GM19025 (cell line): ENCODE data around the gene PLCL1.
A peak's percentile ranks its signal among the peaks of the same experiment; 100 is the strongest.
"Not testable (repeated sequence)": the region's sequence is repeated elsewhere in the genome, so short reads cannot be mapped to it uniquely, and the experiment has no call there.

Source experiments
- ATAC-seq: cut with Tn5 transposase; IDR thresholded peaks from one replicate; pipeline ENCODE4 v1.9.1; 2021; ENCODE audit warnings: mild to moderate bottlenecking, low read depth, moderate library complexity; ENCODE audit not compliant: unreplicated experiment

The PLCL1 gene

GRCh38 chr2:197985029-197985638 is 180.7 kb downstream of the PLCL1 start:
- ATAC-seq: peak; percentile 72

- no peak for ATAC-seq
These were observed 182.6 kb downstream of the PLCL1 start for GRCh38 chr2:197986977-197987376.

DNA sequence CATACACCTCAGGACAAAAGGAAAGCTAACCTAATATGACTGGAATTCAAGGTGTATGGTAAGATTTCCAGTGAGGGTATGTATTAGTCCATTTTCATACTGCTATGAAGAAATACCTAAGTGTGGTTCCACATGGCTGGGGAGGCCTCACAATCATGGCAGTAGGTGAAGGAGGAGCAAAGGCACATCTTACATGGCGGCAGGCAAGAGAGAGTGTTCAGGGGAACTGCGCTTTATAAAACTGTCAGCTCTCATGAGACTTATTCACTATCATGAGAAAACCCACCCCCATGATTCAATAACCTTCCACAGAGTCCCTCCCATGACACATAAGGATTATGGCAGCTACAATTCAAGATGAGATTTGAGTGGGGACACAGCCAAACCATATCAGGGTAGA is 186.0 kb downstream of the PLCL1 start:
- ATAC-seq: no peak

GRCh38 chr2:197992482-197993133 is 188.2 kb downstream of the PLCL1 start:
- ATAC-seq: peak; percentile 88

GRCh38 chr2:197993363-197993762 is 189.0 kb downstream of the PLCL1 start:
- ATAC-seq: no peak

GRCh38 chr2:197993830-197994229 is 189.4 kb downstream of the PLCL1 start:
- ATAC-seq: no peak

- no peak for ATAC-seq
These were observed 190.4 kb downstream of the PLCL1 start for GRCh38 chr2:197994751-197995150.

- ATAC-seq: no peak
These were observed 192.2 kb downstream of the PLCL1 start for GRCh38 chr2:197996583-197996982.

- ATAC-seq: no peak
These were observed 192.7 kb downstream of the PLCL1 start for GRCh38 chr2:197997083-197997541.

- no peak for ATAC-seq
These were observed 194.3 kb downstream of the PLCL1 start for GRCh38 chr2:197998702-197999101.

DNA sequence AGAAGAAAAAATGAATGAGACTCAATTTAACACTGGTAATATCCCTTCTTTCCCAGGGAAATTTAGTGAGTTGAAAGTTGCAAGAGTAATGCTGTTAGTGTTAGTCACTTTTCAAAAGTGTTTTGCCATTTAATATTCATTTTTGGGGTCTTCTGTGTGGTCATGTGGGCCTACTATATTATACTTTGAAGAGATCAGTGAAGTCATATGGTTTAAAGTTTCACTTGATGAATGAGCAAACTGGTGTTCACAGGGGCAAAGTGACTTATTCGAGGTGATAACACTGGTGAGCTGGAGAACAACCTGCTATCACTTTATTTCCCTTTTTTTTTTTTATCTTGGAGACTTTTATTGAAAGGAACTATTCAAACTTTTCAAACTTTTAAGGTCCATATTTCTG is 196.0 kb downstream of the PLCL1 start:
- no peak for ATAC-seq

GRCh38 chr2:198004173-198004572 is 199.8 kb downstream of the PLCL1 start:
- no peak for ATAC-seq

DNA sequence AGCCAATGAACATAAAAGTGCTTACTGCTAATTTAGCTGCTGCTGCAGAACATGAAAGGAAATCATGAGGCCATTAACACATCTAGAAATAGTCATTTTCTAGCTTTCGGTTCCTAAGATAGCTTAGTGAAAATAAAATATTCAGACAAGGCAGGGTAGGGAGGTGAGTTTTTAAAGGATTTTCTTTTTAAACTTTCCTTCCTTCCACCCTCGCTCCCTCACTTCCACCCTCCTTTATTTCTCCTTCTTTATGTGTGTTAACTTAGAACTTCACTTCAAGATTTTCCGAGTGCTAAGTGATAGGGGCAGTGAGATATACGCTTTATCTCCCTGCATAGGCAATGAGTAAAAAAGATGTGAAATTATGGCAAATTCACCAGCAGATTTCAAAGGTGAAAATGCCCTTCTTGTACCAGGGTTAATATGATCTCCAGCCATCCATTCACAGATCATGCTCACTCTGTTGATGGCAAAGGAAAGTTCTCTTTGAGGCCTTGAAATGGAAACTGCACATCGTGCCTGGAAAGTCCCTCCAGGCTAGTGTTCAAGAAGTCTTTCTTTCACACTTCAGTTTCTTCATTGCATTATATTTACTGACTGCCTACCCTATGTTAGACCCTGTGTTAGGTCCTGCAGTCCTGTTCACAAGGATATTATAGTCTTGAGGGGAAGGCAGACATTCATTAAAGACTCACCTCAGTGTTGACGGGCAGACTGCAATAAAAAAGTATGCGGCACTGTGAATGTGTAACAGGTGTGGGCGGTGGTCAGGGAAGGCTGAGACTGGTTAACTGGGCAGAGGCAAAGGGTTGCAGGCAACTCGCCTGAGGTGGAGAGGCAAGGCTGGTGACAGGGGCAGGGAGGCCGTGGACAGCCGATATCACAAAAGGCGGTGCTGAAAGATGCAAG is 200.8 kb downstream of the PLCL1 start:
- peak; percentile 81 for ATAC-seq

- no peak for ATAC-seq
These were observed 202.3 kb downstream of the PLCL1 start for GRCh38 chr2:198006733-198007132.

DNA sequence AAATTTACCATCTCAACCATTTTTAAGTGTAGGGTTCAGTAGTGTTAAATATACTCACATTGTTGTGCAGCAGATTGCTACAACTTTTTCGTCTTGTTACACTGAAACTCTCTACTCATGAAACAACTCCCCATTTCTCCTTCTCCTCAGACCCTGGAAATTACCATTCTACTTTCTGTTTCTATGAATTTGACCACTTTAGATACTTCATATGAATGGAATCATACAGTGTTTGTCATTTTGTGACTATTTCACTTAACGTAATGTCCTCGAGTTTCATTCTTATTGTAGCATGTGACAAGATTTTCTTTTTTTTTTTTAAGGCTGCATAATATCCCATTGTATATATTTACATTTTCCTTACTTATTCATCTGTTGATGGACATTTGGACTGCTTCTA is 203.8 kb downstream of the PLCL1 start:
- no peak for ATAC-seq

- ATAC-seq: no peak
These were observed 207.6 kb downstream of the PLCL1 start for GRCh38 chr2:198012025-198012424.

DNA sequence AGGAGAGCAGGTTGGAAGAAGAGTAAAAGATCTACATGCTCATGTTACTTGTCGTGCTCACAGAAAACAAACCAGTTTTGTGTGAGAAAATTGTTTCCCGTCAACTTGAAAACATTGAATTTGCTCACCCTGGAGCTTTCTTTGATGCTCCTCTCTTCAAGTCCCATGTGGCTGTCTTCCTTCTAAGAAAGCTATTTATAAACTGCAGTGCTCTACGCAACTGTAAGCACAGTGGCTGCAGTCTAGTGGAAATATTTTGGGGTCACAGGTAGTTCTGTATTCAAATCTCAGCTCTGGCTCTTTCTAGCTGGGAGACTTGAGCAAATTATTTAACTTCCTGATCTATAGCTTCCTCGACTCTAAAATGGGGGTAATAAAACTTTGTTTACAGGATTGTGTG is 211.8 kb downstream of the PLCL1 start:
- no peak for ATAC-seq

DNA sequence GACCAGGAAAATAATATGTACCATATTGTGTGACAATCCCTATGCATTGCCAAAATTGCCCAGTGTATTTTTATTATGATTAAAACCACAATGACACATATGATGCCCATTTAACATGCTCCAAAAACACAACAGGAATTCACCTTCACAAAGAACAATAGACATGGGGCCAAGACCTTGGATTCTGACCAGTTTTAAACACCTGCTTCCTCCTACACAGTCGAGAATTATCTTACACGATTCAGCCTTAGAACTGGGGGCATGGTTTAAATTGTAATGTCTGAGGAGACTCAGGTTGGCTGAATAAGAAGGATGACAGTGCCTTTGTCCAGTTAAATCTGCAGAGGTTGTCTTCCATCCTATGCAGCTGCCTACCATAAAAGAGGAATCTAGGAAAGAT is 212.7 kb downstream of the PLCL1 start:
- no peak for ATAC-seq

- no peak for ATAC-seq
These were observed 224.6 kb downstream of the PLCL1 start for GRCh38 chr2:198028955-198029354.

DNA sequence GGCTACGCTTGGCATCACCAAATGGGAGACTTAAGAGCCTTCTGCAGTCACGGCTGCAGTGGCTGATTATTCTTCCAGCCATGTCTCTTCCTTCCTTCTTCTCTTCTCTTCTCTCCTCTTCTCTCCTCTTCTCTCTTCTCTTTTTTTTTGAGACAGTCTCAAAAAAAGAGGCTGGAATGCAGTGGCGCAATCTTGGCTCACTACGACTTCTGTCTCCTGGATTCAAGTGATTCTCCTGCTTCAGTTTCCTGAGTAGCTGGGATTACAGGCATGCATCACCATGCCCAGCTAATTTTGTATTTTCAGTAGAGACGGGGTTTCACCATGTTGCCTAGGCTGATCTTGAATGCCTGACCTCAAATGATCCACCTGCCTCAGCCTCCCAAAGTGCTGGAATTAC is 225.2 kb downstream of the PLCL1 start:
- not testable (repeated sequence) for ATAC-seq

DNA sequence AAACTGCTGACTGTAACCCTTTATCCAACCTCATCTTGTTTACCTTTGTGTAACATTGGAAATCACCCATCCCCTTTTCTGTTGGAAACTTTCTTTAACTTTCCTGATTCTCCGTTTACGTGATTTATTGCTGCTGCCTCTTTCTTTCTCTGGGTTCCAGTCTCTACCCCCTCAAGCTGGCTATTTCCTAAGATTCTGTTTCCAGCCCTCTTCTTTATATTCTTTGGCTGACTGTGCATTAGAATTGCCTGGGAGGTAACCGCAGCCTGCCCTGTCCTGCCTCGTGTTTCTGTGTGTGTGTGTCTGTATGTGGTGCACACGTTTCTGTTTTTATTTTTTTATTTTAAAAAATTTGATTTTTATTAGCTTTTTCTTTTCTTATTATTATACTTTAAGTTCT is 229.2 kb downstream of the PLCL1 start:
- ATAC-seq: no peak
